GM18505 (cell line): ENCODE measurements around the gene RNF112.
A peak's percentile ranks its signal among the peaks of the same experiment; 100 is the strongest.

Experiments used
- ATAC-seq: cut with Tn5 transposase; IDR thresholded peaks from one replicate; pipeline ENCODE4 v1.9.1; 2021; ENCODE audit not compliant: unreplicated experiment
- POLR2A ChIP-seq: IDR thresholded peaks from 4 replicates; pipeline ENCODE4 v1.6.1; 2011; ENCODE audit warnings: borderline replicate concordance; ENCODE audit not compliant: insufficient read depth, insufficient read length; ENCODE audit errors: extremely low read depth

RNF112 gene

GRCh38 chr17:19369846-19370492 is 41.1 kb upstream of the RNF112 start:
- ATAC-seq: no peak

DNA sequence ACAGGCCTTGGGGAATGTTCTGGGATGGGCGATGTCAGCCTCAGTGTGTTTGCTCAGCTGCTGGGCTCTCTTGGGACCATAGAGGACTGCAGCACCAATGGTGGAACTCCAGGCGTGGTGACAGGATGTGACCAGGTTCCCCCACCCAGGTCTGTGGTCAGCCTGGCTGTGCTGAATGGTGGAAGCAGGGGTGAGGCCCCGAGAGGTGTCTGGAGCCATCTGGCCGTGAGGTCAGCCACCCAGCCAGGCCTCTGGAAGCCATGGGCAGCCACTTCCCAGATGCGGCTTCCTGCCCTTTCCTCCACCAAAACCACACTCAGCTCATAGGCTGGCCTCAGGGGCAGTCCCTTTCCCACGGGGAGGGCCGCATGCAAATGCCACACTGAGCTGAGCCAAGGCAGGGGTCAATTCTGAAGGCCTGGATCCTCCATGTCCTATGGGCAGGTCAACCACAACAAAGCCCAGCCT is 40.5 kb upstream of the RNF112 start:
- no peak for ATAC-seq
- no peak for TF ChIP-seq POLR2A

More at GRCh38 chr17:19369846-19370492, 41.1 kb upstream of the RNF112 start:
- TF ChIP-seq POLR2A: no peak

DNA sequence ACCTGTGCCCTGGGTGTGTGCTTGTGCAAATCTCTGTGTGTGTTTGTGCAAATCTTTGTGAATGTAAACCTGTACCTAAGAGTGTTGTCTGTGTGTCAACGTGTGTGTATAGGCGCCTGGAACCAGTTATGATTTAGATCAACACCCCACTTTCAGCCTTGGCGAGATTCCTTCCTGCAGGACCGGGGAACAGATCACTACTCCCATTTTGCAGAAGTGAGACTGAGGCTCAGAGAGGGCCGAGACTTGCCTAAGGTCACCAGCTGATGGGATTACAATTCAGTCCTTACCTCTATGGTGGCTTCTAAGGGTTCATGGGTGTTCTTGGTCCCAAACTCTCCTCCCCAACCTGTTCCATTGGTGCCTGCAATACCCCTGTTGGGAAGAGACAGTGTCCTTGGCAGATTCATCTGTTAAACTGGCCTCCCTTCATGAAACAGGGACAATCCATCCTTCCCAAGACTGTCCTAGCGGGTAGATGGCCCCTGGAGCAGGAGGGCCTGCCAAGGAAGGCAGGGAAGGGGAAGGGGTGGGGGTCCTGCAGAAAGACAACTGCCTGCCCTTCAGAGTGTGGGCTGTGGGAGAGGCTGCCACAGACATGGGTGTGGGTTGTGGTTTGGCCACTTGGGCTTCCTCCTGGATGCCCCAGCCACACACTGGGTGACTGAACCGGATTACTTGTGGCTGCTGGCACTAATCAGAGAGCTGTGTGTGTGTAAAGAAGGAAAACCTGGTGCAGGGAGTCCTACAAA is 39.6 kb upstream of the RNF112 start:
- no peak for TF ChIP-seq POLR2A
- ATAC-seq: no peak

DNA sequence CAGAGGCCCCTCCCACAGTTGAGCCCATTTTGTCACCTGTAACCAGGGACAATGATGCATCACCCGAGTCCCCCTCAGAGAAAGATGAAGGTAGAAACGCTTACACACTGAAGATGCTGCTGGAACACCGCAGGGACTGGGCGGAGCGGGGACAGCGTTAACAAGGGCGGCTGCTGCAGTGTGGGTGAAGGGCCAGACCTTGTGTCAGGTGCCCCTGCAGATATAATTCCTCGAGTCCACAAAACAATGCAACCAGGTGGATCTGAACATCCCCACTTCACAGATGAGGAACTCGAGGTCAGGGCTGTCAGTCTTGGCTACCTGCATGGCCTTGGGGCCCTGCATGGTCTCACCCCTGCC is 39.0 kb upstream of the RNF112 start:
- no peak for ATAC-seq
- TF ChIP-seq POLR2A: no peak

- ATAC-seq: no peak
- TF ChIP-seq POLR2A: no peak
Measured at GRCh38 chr17:19372439-19372838, 38.6 kb upstream of the RNF112 start.

DNA sequence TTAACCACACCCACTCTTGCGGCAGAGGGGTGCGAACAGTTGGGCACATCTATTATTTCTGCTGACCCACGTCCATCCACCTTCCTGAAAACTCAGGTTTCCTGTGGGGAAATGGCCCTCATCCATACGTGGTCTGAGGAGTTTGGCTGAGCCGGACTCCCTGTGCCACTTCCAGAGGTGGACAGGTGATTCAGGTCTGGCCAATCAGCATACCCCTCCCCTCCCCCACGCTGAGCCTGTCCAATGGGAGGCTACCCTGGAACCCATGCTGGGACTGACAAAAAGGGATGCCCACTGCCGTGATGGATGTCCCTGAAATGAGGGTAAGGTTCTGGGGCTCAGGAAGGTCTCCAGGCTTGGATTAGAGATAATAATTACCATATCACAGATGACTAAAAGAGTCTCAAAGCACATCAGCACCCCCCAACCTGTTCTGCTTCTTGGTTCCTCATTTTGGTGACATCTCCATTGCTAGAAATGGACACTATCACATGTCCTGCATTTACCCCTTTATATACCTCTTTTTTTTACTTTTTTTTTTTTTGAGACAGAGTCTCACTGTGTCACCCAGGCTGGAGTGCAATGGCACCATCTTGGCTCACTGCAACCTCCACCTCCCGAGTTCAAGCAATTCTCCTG is 38.0 kb upstream of the RNF112 start:
- no peak for TF ChIP-seq POLR2A
- no peak for ATAC-seq

DNA sequence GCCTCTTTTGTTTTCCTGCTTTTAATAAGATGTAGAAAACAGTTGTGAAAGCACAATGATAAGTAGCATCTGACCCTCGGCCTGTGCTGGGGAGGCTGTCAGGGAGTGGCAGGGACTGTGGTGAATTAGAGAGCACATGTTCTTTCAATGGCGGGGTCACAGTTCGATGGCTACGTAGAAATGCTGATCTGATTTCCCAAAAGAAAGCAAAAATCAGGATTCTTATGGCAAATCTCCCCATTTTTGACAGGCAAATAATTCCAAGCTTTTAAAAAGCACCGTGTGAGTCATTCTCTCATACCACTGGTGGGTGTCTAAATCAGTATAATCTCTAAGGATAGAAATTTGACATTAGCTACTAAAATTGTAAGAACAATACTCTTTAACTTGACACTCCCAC is 36.9 kb upstream of the RNF112 start:
- ATAC-seq: no peak
- TF ChIP-seq POLR2A: no peak

DNA sequence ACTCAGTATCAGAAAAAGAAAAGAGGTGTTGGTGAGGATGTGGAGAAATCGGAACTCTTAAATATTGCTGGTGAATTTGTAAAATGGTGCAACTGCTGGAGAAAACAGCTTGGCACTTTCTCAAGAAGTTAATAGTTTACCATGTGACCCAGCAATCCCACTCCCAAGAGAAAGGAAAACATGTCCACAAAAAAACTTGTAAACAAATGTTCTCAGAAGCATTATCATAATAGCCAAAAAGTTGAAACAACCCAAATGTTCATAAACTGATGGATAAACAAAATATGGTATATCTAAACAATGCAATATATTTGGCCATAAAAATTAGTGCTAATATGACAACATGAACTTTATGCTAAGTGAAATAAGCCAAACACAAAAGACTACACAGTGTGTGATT is 35.3 kb upstream of the RNF112 start:
- ATAC-seq: no peak
- no peak for TF ChIP-seq POLR2A

GRCh38 chr17:19376811-19377210 is 34.2 kb upstream of the RNF112 start:
- ATAC-seq: no peak
- no peak for TF ChIP-seq POLR2A

DNA sequence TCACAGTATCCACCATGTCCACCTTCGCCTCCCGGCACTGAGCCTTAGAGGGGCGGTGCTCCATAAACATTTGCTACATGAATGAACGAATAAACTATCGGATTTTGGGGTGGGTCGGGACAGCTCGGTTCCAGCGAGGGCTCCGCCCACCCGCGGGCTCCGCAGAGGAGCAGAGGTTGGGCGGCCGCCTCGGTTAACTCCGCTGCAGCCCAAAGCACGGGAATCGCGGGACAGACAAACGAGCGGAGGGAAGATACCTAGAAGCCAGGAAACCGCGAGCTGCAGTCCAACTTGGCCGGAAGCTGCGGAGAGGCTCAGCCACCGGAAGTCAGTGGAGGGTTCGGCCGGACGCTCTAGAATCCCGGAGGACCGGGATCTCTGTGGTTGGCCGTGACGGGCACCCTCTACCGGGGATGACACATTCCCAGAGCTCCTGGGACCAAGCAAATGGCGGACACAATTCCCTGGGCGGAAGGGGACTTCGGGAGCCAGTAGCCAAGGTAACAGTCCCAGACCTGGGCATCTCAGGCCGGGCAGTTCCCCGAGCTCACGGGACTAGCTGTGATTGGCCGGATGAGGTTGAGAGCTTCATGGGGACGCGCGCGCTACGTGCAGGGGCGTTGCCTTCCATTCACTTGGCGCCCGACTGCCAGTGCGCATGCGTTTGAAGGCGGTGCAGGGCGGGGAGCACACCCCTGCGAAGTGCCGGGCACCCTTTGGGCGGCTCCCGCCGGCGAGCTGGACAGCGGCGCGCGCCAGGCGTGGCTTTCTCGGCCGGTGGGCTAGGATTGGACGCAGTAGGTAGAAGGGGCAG is 33.2 kb upstream of the RNF112 start:
- peak; percentile 84 for TF ChIP-seq POLR2A
- peak; percentile 90 for ATAC-seq

GRCh38 chr17:19378416-19379360 is 32.3 kb upstream of the RNF112 start, which contains the start of gene MAPK7:
Gene MAPK7, plus strand, starts transcription at chr17:19378498. Its CDS starts 403 bp downstream, at chr17:19378901.
- ATAC-seq: peak; percentile 8
- TF ChIP-seq POLR2A: no peak

DNA sequence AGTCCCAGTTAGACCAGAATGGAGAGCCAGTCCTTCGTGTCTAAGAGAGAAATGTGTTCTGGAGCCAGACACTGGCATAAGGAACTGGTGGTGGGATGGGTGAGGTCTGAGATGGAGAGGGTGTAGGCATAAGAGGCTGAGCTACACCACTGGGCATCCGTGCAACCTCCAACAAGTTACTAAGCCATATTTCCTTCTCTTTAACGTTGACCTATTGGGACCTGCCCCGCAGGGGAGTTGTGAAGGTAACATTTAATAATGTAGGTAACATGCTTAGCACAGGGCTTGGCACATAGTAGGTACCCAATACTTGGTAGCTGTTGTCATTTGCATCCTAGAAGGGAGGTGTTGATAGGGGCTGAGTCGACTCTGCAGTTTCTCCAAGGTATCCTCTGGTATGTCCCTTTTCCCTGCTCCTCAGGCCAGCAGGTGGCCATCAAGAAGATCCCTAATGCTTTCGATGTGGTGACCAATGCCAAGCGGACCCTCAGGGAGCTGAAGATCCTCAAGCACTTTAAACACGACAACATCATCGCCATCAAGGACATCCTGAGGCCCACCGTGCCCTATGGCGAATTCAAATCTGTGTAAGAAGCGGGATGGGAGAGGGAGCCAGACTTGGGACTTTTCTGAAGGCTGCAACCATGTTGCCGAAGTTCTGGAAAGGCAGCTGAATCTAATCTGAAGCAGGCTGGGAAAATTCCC is 31.5 kb upstream of the RNF112 start:
- no peak for TF ChIP-seq POLR2A
- no peak for ATAC-seq
